HEK293 (cell line): ENCODE data around the gene AHCYL1.

ENCODE experiments used
- CTCF ChIA-PET: fragments of 350-600 bp; formaldehyde crosslinking; extraction: SDS; loops from one replicate; lab custom pipeline; 2021; ENCODE audit warnings: antibody characterized with exemption; lab: Yijun Ruan, JAX
- POLR2A ChIA-PET: fragments of 300-600 bp; formaldehyde crosslinking; extraction: SDS; loops from one replicate; lab custom pipeline; 2020; ENCODE audit warnings: antibody characterized with exemption, inconsistent platforms; lab: Yijun Ruan, JAX
- H3K27ac ChIP-seq: fragments of 200-500 bp; sonication (Bioruptor generic); 2 replicates; pipeline ENCODE4 v1.5.1; 2014; ENCODE audit warnings: low read depth, low read length, control low read depth, inconsistent platforms; ENCODE audit errors: extremely low read depth
- H3K36me3 ChIP-seq, 2 experiments: fragments of 200-500 bp in 1 of 2; sonication (Bioruptor generic) in 1 of 2; 1 replicate in 1 of 2; 2 replicates in 1 of 2; pipeline ENCODE4 v1.5.1; 2014 to 2017; ENCODE audit warnings: inconsistent platforms in 2 of 2, low read length in 2 of 2; ENCODE audit not compliant: control insufficient read depth in 2 of 2, insufficient read depth in 1 of 2
- H3K4me1 ChIP-seq: fragments of 200-500 bp; sonication (Bioruptor generic); 2 replicates; pipeline ENCODE4 v1.5.1; 2014; ENCODE audit warnings: mild to moderate bottlenecking, low read length, inconsistent platforms; ENCODE audit not compliant: control insufficient read depth, insufficient read depth
- H3K4me3 ChIP-seq: 2 replicates; pipeline ENCODE4 v1.5.1; 2011; ENCODE audit warnings: low read depth, mild to moderate bottlenecking, control low read depth, low read length, moderate library complexity
- H3K9me3 ChIP-seq: fragments of 200-500 bp; sonication (Bioruptor generic); 2 replicates; pipeline ENCODE4 v1.5.1; 2014; ENCODE audit warnings: low read depth, low read length, inconsistent platforms; ENCODE audit not compliant: control insufficient read depth, insufficient read depth
- BCL6B ChIP-seq: fragments of 450-650 bp; formaldehyde crosslinking; IDR thresholded peaks from 2 replicates; pipeline ENCODE4 v1.5.1; 2017; ENCODE audit warnings: missing biosample characterization, missing genetic modification characterization
- EGR2 ChIP-seq: fragments of 450-650 bp; formaldehyde crosslinking; IDR thresholded peaks from 2 replicates; pipeline ENCODE4 v1.5.1; 2016; ENCODE audit warnings: low read depth, missing biosample characterization, missing genetic modification characterization
- ELK4 ChIP-seq: IDR thresholded peaks from 2 replicates; pipeline ENCODE4 v1.6.1; 2011; ENCODE audit warnings: mild to moderate bottlenecking, low read depth, low read length, borderline replicate concordance
- GLI4 ChIP-seq: fragments of 450-650 bp; formaldehyde crosslinking; IDR thresholded peaks from 2 replicates; pipeline ENCODE4 v1.5.1; 2016; ENCODE audit warnings: missing biosample characterization, missing genetic modification characterization
- MZF1 ChIP-seq: fragments of 450-650 bp; formaldehyde crosslinking; IDR thresholded peaks from 2 replicates; pipeline ENCODE4 v1.5.1; 2017; ENCODE audit warnings: missing biosample characterization, missing genetic modification characterization, borderline replicate concordance
- PRDM10 ChIP-seq: fragments of 450-650 bp; formaldehyde crosslinking; IDR thresholded peaks from 2 replicates; pipeline ENCODE4 v1.5.1; 2016; ENCODE audit warnings: missing biosample characterization, missing genetic modification characterization
- TSHZ1 ChIP-seq: fragments of 450-650 bp; formaldehyde crosslinking; IDR thresholded peaks from 2 replicates; pipeline ENCODE4 v1.5.1; 2016; ENCODE audit warnings: missing biosample characterization, missing genetic modification characterization, borderline replicate concordance
- ZBTB20 ChIP-seq: fragments of 450-650 bp; formaldehyde crosslinking; IDR thresholded peaks from 2 replicates; pipeline ENCODE4 v1.5.1; 2016; ENCODE audit warnings: missing biosample characterization, missing genetic modification characterization
- ZBTB26 ChIP-seq: fragments of 450-650 bp; formaldehyde crosslinking; optimal IDR thresholded peaks from 2 replicates; pipeline ENCODE3; 2016; ENCODE audit warnings: missing biosample characterization, mild to moderate bottlenecking, missing genetic modification characterization
- ZNF175 ChIP-seq: fragments of 450-650 bp; formaldehyde crosslinking; IDR thresholded peaks from 2 replicates; pipeline ENCODE4 v1.5.1; 2016; ENCODE audit warnings: missing biosample characterization, missing genetic modification characterization
- ZNF223 ChIP-seq: fragments of 450-650 bp; formaldehyde crosslinking; IDR thresholded peaks from 2 replicates; pipeline ENCODE4 v1.5.1; 2016; ENCODE audit warnings: missing biosample characterization, missing genetic modification characterization
- ZNF394 ChIP-seq: fragments of 450-650 bp; formaldehyde crosslinking; IDR thresholded peaks from 2 replicates; pipeline ENCODE4 v1.5.1; 2016; ENCODE audit warnings: missing biosample characterization, missing genetic modification characterization, mild to moderate bottlenecking, moderate library complexity, borderline replicate concordance
- ZNF704 ChIP-seq: fragments of 450-650 bp; formaldehyde crosslinking; IDR thresholded peaks from 2 replicates; pipeline ENCODE4 v1.5.1; 2016; ENCODE audit warnings: missing biosample characterization, missing genetic modification characterization
- ZNF76 ChIP-seq: fragments of 450-650 bp; formaldehyde crosslinking; IDR thresholded peaks from 2 replicates; pipeline ENCODE4; 2016; ENCODE audit warnings: low read depth, missing biosample characterization, missing genetic modification characterization, borderline replicate concordance
- ZNF768 ChIP-seq: fragments of 450-650 bp; formaldehyde crosslinking; IDR thresholded peaks from 2 replicates; pipeline ENCODE4 v1.5.1; 2018; ENCODE audit warnings: missing biosample characterization, mild to moderate bottlenecking, missing genetic modification characterization
- ZNF777 ChIP-seq: fragments of 450-650 bp; formaldehyde crosslinking; IDR thresholded peaks from 2 replicates; pipeline ENCODE4 v1.5.1; 2017; ENCODE audit warnings: missing biosample characterization, missing genetic modification characterization, borderline replicate concordance
- ZNF785 ChIP-seq: fragments of 450-650 bp; formaldehyde crosslinking; IDR thresholded peaks from 2 replicates; pipeline ENCODE4 v1.5.1; 2016; ENCODE audit warnings: missing biosample characterization, missing genetic modification characterization
- ZSCAN5A ChIP-seq: fragments of 450-650 bp; formaldehyde crosslinking; IDR thresholded peaks from 2 replicates; pipeline ENCODE4 v1.5.1; 2016; ENCODE audit warnings: missing biosample characterization, missing genetic modification characterization

Gene AHCYL1

GRCh38 chr1:110038271-110038670 lies 53.7 kb downstream of the AHCYL1 start (continued):
- TF ChIP-seq TSHZ1 (tag by site-specific recombination), result no peak
- no peak for TF ChIP-seq ZNF704 (tag by site-specific recombination)
- TF ChIP-seq MZF1 (tag by site-specific recombination), result no peak

GRCh38 chr1:110039641-110040040 lies 55.1 kb downstream of the AHCYL1 start:
- no peak overlapping the region for H3K4me3 ChIP-seq
- H3K9me3 ChIP-seq, result no peaks in the 10 kb centered on the region
- ChIA-PET POLR2A (interaction anchor here (0.7 kb wide), 1 partner anchor 11 kb away, joined by 3 read pairs; no protein-coding TSS in a partner anchor), CTCF (interaction anchor here (0.6 to 1.3 kb wide), 8 partner anchors 9 to 457 kb away, joined by 3 to 8 read pairs (median 4); no protein-coding TSS in a partner anchor)
- peaks cover 4% of the 10 kb centered on the region; the same call in 1 of the 2 replicates for H3K4me1 ChIP-seq
- peaks cover 8 to 79% of the 10 kb centered on the region in 2 experiments for H3K36me3 ChIP-seq
- H3K27ac ChIP-seq, result no peak overlapping the region
- TF ChIP-seq EGR2 (tag by site-specific recombination) (no peak), ZNF777 (tag by site-specific recombination) (no peak), ZNF704 (tag by site-specific recombination) (no peak), ZBTB20 (tag by site-specific recombination) (no peak), ZSCAN5A (tag by site-specific recombination) (no peak), ZNF76 (tag by site-specific recombination) (no peak), ZBTB26 (tag by site-specific recombination) (no peak), ZNF223 (tag by site-specific recombination) (no peak), ELK4 (no peak), BCL6B (tag by site-specific recombination) (no peak), PRDM10 (tag by site-specific recombination) (no peak), ZNF785 (tag by site-specific recombination) (no peak), ZNF394 (tag by site-specific recombination) (no peak), ZNF175 (no peak), GLI4 (tag by site-specific recombination) (no peak), ZNF768 (tag by site-specific recombination) (no peak)
